SU-DHL-6 (cell line): ENCODE data around the gene SLC7A8.

ENCODE experiments used
- H2AFZ ChIP-seq: fragments of 200-600 bp; sonication (generic); 2 replicates; pipeline ENCODE4 v1.6.1; 2014; ENCODE audit warnings: low read depth, mild to moderate bottlenecking, moderate library complexity, mixed read lengths, antibody characterized with exemption, low read length; ENCODE audit not compliant: severe bottlenecking
- H3F3A ChIP-seq: fragments of 200-600 bp; shearing (Covaris generic); 2 replicates; pipeline ENCODE4 v1.6.0; 2016; ENCODE audit warnings: antibody characterized with exemption, mild to moderate bottlenecking; ENCODE audit not compliant: insufficient read depth
- H3K27ac ChIP-seq: fragments of 200-600 bp; sonication (generic); 2 replicates; pipeline ENCODE4 v1.5.1; 2016; ENCODE audit warnings: low read depth, mild to moderate bottlenecking, low read length, moderate library complexity, mixed read lengths
- H3K27me3 ChIP-seq: fragments of 200-600 bp; sonication (generic), shearing (Covaris generic); 2 replicates; pipeline ENCODE4 v1.6.0; 2014; ENCODE audit warnings: mild to moderate bottlenecking, low read length
- H3K36me3 ChIP-seq: fragments of 200-600 bp; sonication (generic); 2 replicates; pipeline ENCODE4 v1.6.1; 2014; ENCODE audit warnings: mild to moderate bottlenecking, low read length, mixed read lengths
- H3K4me2 ChIP-seq: fragments of 300-600, 200-600 bp; shearing (Covaris generic), sonication (generic); 2 replicates; pipeline ENCODE4 v1.6.0; 2014; ENCODE audit warnings: low read length, low read depth, mild to moderate bottlenecking; ENCODE audit not compliant: poor library complexity, severe bottlenecking
- H3K4me3 ChIP-seq: fragments of 200-600 bp; sonication (generic); 2 replicates; pipeline ENCODE4 v1.5.1; 2014; ENCODE audit warnings: antibody characterized with exemption, low read length, mild to moderate bottlenecking, mixed read lengths; ENCODE audit not compliant: insufficient read depth, poor library complexity, severe bottlenecking
- H3K79me2 ChIP-seq: fragments of 200-600 bp; sonication (generic); 2 replicates; pipeline ENCODE4 v1.6.1; 2014; ENCODE audit warnings: mild to moderate bottlenecking, low read length, moderate library complexity; ENCODE audit not compliant: insufficient read depth
- H3K9ac ChIP-seq: fragments of 200-600 bp; sonication (generic); 2 replicates; pipeline ENCODE4 v1.7.0; 2014; ENCODE audit warnings: mild to moderate bottlenecking, low read length
- H3K9me2 ChIP-seq: fragments of 200-600 bp; sonication (generic); replicated peaks from 2 replicates; pipeline ENCODE4 v1.6.1; 2014; ENCODE audit warnings: low read length; ENCODE audit not compliant: insufficient read depth
- H3K9me3 ChIP-seq: fragments of 200-600 bp; sonication (generic); 2 replicates; pipeline ENCODE4 v1.6.1; 2014; ENCODE audit warnings: low read length, mixed read lengths; ENCODE audit not compliant: insufficient read depth
- H4K20me1 ChIP-seq: fragments of 200-600 bp; sonication (generic); 2 replicates; pipeline ENCODE4 v1.6.1; 2014; ENCODE audit warnings: low read depth, mild to moderate bottlenecking, antibody characterized with exemption, low read length, moderate library complexity, mixed read lengths
- EZH2phosphoT487 ChIP-seq: fragments of 200-600 bp; sonication (generic), shearing (Covaris generic); conservative IDR thresholded peaks from 2 replicates; pipeline ENCODE4 v1.6.1; 2018; ENCODE audit warnings: mild to moderate bottlenecking, antibody characterized with exemption, low read length, moderate library complexity, mixed read lengths
- TF ChIP-seq, protein P1 (sequence below): fragments of 200-600 bp; sonication (generic); IDR thresholded peaks from one replicate; pipeline ENCODE4 v1.5.1; 2017; ENCODE audit warnings: antibody characterized with exemption, mild to moderate bottlenecking, low read length, moderate library complexity; ENCODE audit not compliant: insufficient read depth, poor library complexity, severe bottlenecking

Gene SLC7A8

DNA sequence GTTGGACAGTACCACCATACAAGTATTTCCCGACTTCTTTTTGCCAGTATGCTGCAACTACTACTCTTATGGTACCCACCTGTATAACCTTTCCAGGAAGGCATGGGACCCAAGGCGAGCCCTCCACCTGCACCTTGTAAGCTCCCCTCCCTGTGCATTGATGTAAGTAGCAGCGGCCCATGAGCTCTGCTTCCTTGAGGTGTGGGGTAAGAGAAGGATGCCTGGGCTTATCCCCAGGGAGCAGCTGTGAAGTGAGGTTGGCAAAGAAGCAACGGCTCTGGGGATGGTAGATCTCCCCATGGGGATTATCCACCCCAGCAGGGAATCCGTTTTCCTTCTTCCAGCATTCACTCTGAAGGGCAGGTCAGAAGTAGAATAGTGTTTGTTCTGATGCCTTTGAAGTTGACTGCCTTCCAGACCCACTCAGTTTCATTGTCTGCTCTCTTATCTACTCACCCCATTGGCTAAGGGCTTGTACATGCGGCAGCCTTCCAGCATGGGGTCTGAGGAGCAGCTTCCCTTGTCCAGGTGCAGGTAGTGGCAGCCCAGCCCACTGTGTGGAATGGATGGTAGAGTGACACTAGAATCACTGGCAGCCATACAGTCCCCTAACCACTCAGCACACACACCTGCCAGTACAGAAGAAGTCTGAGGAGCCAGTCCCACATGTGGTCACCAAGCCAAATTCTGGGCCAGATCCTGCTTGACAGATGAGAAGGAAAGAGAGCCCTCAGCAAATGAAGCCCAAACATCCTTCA, 82.1 kb downstream of the SLC7A8 start:
- no peaks in the 10 kb centered on the region for H4K20me1 ChIP-seq
- no peak for TF ChIP-seq EZH2phosphoT487
- TF ChIP-seq, protein P1, sequence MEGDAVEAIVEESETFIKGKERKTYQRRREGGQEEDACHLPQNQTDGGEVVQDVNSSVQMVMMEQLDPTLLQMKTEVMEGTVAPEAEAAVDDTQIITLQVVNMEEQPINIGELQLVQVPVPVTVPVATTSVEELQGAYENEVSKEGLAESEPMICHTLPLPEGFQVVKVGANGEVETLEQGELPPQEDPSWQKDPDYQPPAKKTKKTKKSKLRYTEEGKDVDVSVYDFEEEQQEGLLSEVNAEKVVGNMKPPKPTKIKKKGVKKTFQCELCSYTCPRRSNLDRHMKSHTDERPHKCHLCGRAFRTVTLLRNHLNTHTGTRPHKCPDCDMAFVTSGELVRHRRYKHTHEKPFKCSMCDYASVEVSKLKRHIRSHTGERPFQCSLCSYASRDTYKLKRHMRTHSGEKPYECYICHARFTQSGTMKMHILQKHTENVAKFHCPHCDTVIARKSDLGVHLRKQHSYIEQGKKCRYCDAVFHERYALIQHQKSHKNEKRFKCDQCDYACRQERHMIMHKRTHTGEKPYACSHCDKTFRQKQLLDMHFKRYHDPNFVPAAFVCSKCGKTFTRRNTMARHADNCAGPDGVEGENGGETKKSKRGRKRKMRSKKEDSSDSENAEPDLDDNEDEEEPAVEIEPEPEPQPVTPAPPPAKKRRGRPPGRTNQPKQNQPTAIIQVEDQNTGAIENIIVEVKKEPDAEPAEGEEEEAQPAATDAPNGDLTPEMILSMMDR: no peak
- H3K9ac ChIP-seq: no peak overlapping the region
- no peak overlapping the region for H3K27ac ChIP-seq
- no peak overlapping the region for H2AFZ ChIP-seq
- no peak overlapping the region for H3K4me3 ChIP-seq
- no peaks in the 10 kb centered on the region for H3K9me3 ChIP-seq
- peaks cover 7% of the 10 kb centered on the region; the same call in 1 of the 2 replicates for H3K79me2 ChIP-seq
- no peak overlapping the region for H3K4me2 ChIP-seq
- no peaks in the 10 kb centered on the region for H3F3A ChIP-seq
- no peaks in the 10 kb centered on the region for H3K9me2 ChIP-seq
- no peaks in the 10 kb centered on the region for H3K27me3 ChIP-seq
- H3K36me3 ChIP-seq: no peaks in the 10 kb centered on the region

DNA sequence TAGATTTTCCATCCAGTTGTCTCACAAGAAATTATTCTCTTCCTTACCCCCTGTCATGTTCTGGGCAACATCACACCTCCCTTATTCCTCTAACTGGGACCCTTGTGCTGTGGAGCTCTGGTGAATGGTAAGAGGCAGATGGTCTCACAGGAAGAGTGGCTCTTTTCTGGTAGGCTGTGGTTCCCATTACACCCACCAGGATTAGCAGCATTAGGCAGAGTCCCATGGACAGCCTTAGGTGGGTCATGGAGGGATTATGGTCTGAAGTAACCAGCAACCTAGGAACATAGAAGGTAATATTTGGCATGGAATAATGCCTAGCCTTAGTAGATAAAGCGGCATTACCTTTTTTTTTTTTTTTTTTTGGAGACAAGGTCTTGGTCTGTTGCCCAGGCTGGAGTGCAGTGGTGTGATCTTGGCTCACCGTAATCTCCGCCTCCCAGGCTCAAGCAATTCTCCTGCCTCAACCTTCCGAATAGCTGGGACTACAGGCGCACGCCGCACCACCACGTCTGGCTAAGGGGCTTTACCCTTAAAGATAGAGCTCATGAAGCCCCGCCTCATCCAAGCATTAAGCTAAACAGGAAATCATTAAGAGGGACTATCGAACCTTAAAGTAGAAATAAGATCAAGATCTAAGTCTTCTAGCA, 84.1 kb downstream of the SLC7A8 start:
- Histone ChIP-seq H3K4me2 (no peak overlapping the region), H3K9me3 (no peaks in the 10 kb centered on the region), H2AFZ (no peak overlapping the region), H3K9me2 (no peaks in the 10 kb centered on the region), H3K27ac (no peak overlapping the region), H4K20me1 (no peaks in the 10 kb centered on the region), H3K4me3 (no peak overlapping the region), H3K79me2 (peaks cover 19% of the 10 kb centered on the region), H3K36me3 (no peaks in the 10 kb centered on the region), H3K9ac (no peak overlapping the region), H3F3A (no peaks in the 10 kb centered on the region), H3K27me3 (no peaks in the 10 kb centered on the region)
- TF ChIP-seq, protein P1: no peak
- no peak for TF ChIP-seq EZH2phosphoT487

- Histone ChIP-seq H3K36me3 (peaks cover 2% of the 10 kb centered on the region; the same call in 1 of the 2 replicates), H3K79me2 (peaks cover 34% of the 10 kb centered on the region), H3K27ac (no peak overlapping the region), H2AFZ (no peak overlapping the region), H3F3A (no peaks in the 10 kb centered on the region), H3K9ac (no peak overlapping the region), H3K27me3 (no peaks in the 10 kb centered on the region), H3K4me2 (no peak overlapping the region), H3K4me3 (no peak overlapping the region), H3K9me3 (no peaks in the 10 kb centered on the region), H4K20me1 (peaks cover 15% of the 10 kb centered on the region), H3K9me2 (no peaks in the 10 kb centered on the region)
- TF ChIP-seq, protein P1: no peak
- no peak for TF ChIP-seq EZH2phosphoT487
These were observed 85.7 kb downstream of the SLC7A8 start for GRCh38 chr14:23097786-23098185.
